ENCODE results near the gene CIP2A. TPM values are rescaled to one million over a fixed set of nuclear protein-coding genes. Genes with fewer than 3 reads are reported as not detected.

The CIP2A gene
- total RNA-seq, 1 donor from 2014 or later = 66.5 TPM

GRCh38 chr3:108511055-108511454 lies 78.2 kb downstream of the CIP2A start:
- TF ChIP-seq EZH2 (IDR thresholded peaks at IDR 0.05) (no peak), CTCF (IDR thresholded peaks at IDR 0.05) (no peak), EZH2phosphoT487 (IDR thresholded peaks at IDR 0.05) (no peak)
- no peak for DNase-seq (ENCODE audit: low spot score)
- H3K9ac ChIP-seq = no peak overlapping the region
- no peak overlapping the region for H3K4me2 ChIP-seq
- H4K20me1 ChIP-seq (ENCODE audit: low read depth) = no peaks in the 10 kb centered on the region
- H3K27me3 ChIP-seq = no peaks in the 10 kb centered on the region
- Mint-ChIP-seq H3K4me1 (peaks cover 18% of the 10 kb centered on the region), H3K27ac (no peak overlapping the region), H3K27me3 (ENCODE audit: insufficient read depth, low read depth) (no peaks in the 10 kb centered on the region), H3K36me3 (peaks cover 2% of the 10 kb centered on the region), H3K4me3 (no peak overlapping the region), H3K9me3 (no peaks in the 10 kb centered on the region)
- no peak overlapping the region for H2AFZ ChIP-seq (replicated peaks)
- H3K4me1 ChIP-seq = peaks cover 19% of the 10 kb centered on the region
- H3K79me2 ChIP-seq (ENCODE audit: low read depth) = no peaks in the 10 kb centered on the region
- no peaks in the 10 kb centered on the region for H3K36me3 ChIP-seq
- no peak overlapping the region for H3K27ac ChIP-seq
- no peak overlapping the region for H3K4me3 ChIP-seq
- H3K9me3 ChIP-seq (ENCODE audit: low read depth) = no peaks in the 10 kb centered on the region
- peaks cover 4% of the 10 kb centered on the region for H3F3A ChIP-seq (ENCODE audit: low read depth)

GRCh38 chr3:108510496-108510895 lies 78.7 kb downstream of the CIP2A start, which contains the start of gene MYH15:
Gene MYH15 (minus strand): TSS chr3:108510596. CDS start chr3:108510530, 66 bp downstream.
- H3K4me2 ChIP-seq = peak within 1 kb of the TSS; percentile 22
- H3F3A ChIP-seq (ENCODE audit: low read depth) = peaks cover 4% of the 10 kb centered on the region
- H3K27me3 Mint-ChIP-seq (ENCODE audit: insufficient read depth, low read depth) = no peaks in the 10 kb centered on the region
- H3K27ac Mint-ChIP-seq = no peak within 1 kb of the TSS
- no peak within 1 kb of the TSS for H3K9ac ChIP-seq
- H4K20me1 ChIP-seq (ENCODE audit: low read depth) = no peaks in the 10 kb centered on the region
- H3K79me2 ChIP-seq (ENCODE audit: low read depth) = no peaks in the 10 kb centered on the region
- H3K27ac ChIP-seq = no peak within 1 kb of the TSS
- no peaks in the 10 kb centered on the region for H3K27me3 ChIP-seq
- peak within 1 kb of the TSS; percentile 47 for H2AFZ ChIP-seq (replicated peaks)
- TF ChIP-seq EZH2phosphoT487 (IDR thresholded peaks at IDR 0.05) (no peak), EZH2 (IDR thresholded peaks at IDR 0.05) (no peak), CTCF (IDR thresholded peaks at IDR 0.05) (no peak)
- H3K9me3 Mint-ChIP-seq = no peaks in the 10 kb centered on the region
- no peak within 1 kb of the TSS for H3K4me3 Mint-ChIP-seq
- H3K36me3 Mint-ChIP-seq = peaks cover 2% of the 10 kb centered on the region
- peaks cover 13% of the 10 kb centered on the region for H3K4me1 ChIP-seq
- peaks cover 13% of the 10 kb centered on the region for H3K4me1 Mint-ChIP-seq
- no peaks in the 10 kb centered on the region for H3K36me3 ChIP-seq
- DNase-seq (ENCODE audit: low spot score) = no peak
- no peak within 1 kb of the TSS for H3K4me3 ChIP-seq
- H3K9me3 ChIP-seq (ENCODE audit: low read depth) = no peaks in the 10 kb centered on the region

GRCh38 chr3:108509871-108510270 lies 79.4 kb downstream of the CIP2A start:
- no peak overlapping the region for H3K27ac Mint-ChIP-seq
- Histone ChIP-seq H3K36me3 (no peaks in the 10 kb centered on the region), H3K27ac (no peak overlapping the region), H3K4me1 (peaks cover 11% of the 10 kb centered on the region), H2AFZ (replicated peaks) (peak overlapping the region; percentile 47), H3K4me3 (no peak overlapping the region), H3K9me3 (ENCODE audit: low read depth) (no peaks in the 10 kb centered on the region), H3K27me3 (no peaks in the 10 kb centered on the region), H3F3A (ENCODE audit: low read depth) (peaks cover 4% of the 10 kb centered on the region), H3K79me2 (ENCODE audit: low read depth) (no peaks in the 10 kb centered on the region), H3K9ac (no peak overlapping the region), H3K4me2 (peak overlapping the region; percentile 22), H4K20me1 (ENCODE audit: low read depth) (no peaks in the 10 kb centered on the region)
- no peaks in the 10 kb centered on the region for H3K27me3 Mint-ChIP-seq (ENCODE audit: insufficient read depth, low read depth)
- peak; percentile 58 for DNase-seq (ENCODE audit: low spot score)
- peaks cover 13% of the 10 kb centered on the region for H3K4me1 Mint-ChIP-seq
- TF ChIP-seq EZH2 (IDR thresholded peaks at IDR 0.05) (no peak), CTCF (IDR thresholded peaks at IDR 0.05) (no peak), EZH2phosphoT487 (IDR thresholded peaks at IDR 0.05) (no peak)
- H3K4me3 Mint-ChIP-seq = no peak overlapping the region
- no peaks in the 10 kb centered on the region for H3K9me3 Mint-ChIP-seq
- peaks cover 2% of the 10 kb centered on the region for H3K36me3 Mint-ChIP-seq
